ENCODE data around the gene LRRC19. TPM values are rescaled to one million over a fixed set of nuclear protein-coding genes. Genes with fewer than 3 reads are reported as not detected.

Gene LRRC19
- total RNA-seq, 4 donors from 2014 or later: not detected

DNA sequence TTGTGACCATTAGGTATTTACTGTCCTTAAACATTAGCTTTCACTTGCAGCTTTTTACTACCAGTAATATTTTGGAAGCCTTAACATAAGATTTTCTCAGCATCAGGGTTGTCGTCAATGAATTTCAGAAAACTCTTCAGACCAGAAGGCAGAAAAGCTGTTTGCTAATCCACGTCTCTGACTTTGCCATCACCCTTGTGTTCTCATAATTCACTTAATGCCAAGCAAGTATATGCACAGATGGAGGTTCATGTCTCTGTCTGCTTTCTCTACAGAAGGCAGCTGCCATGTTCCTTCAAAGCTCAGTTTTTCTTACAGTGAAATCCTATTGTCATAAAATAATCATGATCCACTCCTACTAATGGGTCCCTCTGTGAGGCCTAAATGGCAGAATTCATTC, 37.7 kb upstream of the LRRC19 start:
- Histone ChIP-seq H3K27me3 (no peaks in the 10 kb centered on the region), H3K4me3 (no peak overlapping the region), H3K27ac (replicated peaks in 1 of 4) (no peak overlapping the region), H3K36me3 (peaks cover 3 to 24% (median 11%) of the 10 kb centered on the region in 4 donors), H3K4me1 (no peaks in the 10 kb centered on the region), H3K9me3 (no peaks in the 10 kb centered on the region)
- TF ChIP-seq POLR2A (IDR thresholded peaks at IDR 0.05; ENCODE audit: low read depth): no peak
- intact Hi-C loops (cut with DNase I): no loop called here
- 83% methylated on average over 2 of the region's 2 CpGs for WGBS
- DNase-seq (ENCODE audit: extremely low spot score): no peak

DNA sequence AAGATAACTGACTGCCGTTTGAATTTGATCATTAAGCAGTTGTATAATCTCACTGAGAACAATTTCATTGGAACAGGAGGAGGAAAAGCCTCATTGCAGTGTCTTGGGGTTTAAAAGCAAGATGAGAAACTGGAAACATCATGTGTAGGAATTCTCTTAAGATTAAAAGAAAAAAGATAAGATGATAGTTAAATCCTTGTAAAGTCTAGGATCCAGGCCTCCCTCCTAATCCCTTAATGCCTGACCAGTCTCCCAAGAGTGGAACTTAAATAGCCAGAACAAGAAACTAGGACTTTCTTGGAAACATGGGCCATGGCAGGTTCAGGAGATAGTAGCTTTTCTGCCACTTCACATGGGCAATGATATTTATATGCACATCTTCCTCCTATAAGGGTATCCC, 37.0 kb upstream of the LRRC19 start:
- H3K4me3 ChIP-seq: no peak overlapping the region
- no peaks in the 10 kb centered on the region for H3K9me3 ChIP-seq
- H3K27me3 ChIP-seq: no peaks in the 10 kb centered on the region
- H3K36me3 ChIP-seq: peaks cover 6 to 22% (median 11%) of the 10 kb centered on the region in 4 donors
- WGBS: 81% methylated on average over 1 of the region's 1 CpG
- H3K27ac ChIP-seq (replicated peaks in 1 of 4): no peak overlapping the region
- DNase-seq (ENCODE audit: extremely low spot score): no peak
- H3K4me1 ChIP-seq: no peaks in the 10 kb centered on the region
- TF ChIP-seq EP300 (IDR thresholded peaks at IDR 0.05) (no peak), POLR2A (IDR thresholded peaks at IDR 0.05; ENCODE audit: low read depth) (no peak), POLR2AphosphoS5 (IDR thresholded peaks at IDR 0.05) (no peak)
- TF ChIP-seq, protein P1, sequence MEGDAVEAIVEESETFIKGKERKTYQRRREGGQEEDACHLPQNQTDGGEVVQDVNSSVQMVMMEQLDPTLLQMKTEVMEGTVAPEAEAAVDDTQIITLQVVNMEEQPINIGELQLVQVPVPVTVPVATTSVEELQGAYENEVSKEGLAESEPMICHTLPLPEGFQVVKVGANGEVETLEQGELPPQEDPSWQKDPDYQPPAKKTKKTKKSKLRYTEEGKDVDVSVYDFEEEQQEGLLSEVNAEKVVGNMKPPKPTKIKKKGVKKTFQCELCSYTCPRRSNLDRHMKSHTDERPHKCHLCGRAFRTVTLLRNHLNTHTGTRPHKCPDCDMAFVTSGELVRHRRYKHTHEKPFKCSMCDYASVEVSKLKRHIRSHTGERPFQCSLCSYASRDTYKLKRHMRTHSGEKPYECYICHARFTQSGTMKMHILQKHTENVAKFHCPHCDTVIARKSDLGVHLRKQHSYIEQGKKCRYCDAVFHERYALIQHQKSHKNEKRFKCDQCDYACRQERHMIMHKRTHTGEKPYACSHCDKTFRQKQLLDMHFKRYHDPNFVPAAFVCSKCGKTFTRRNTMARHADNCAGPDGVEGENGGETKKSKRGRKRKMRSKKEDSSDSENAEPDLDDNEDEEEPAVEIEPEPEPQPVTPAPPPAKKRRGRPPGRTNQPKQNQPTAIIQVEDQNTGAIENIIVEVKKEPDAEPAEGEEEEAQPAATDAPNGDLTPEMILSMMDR (IDR thresholded peaks at IDR 0.05): no peak
- intact Hi-C loops (cut with DNase I): no loop called here

DNA sequence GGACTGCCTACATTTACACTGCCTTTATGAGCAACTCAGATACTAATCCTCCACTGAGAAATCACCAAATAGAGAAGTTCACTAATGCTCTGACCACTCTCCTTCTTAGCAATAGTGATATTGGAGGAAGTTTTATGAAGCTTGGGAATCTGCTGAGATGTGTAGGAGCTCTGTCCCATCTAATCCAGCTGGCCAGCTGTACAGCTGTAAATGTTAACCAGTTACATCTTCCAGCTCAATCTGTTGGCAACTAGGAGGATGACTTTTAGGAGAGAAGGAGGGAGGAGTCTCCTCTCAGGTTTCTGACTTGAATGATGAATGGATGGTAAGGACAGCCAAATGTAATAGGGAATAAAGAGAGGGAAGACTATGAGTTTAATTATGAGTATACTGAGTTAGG, 36.3 kb upstream of the LRRC19 start:
- peaks cover 3 to 21% (median 9%) of the 10 kb centered on the region in 4 donors for H3K36me3 ChIP-seq
- intact Hi-C loops (cut with DNase I): no loop called here
- H3K27me3 ChIP-seq: no peaks in the 10 kb centered on the region
- TF ChIP-seq EP300 (IDR thresholded peaks at IDR 0.05): no peak
- TF ChIP-seq, protein P1 (IDR thresholded peaks at IDR 0.05): no peak
- H3K4me3 ChIP-seq: no peak overlapping the region
- no peaks in the 10 kb centered on the region for H3K9me3 ChIP-seq
- H3K27ac ChIP-seq (replicated peaks in 1 of 4): no peak overlapping the region
- no peaks in the 10 kb centered on the region for H3K4me1 ChIP-seq
- no peak for DNase-seq (ENCODE audit: extremely low spot score)

DNA sequence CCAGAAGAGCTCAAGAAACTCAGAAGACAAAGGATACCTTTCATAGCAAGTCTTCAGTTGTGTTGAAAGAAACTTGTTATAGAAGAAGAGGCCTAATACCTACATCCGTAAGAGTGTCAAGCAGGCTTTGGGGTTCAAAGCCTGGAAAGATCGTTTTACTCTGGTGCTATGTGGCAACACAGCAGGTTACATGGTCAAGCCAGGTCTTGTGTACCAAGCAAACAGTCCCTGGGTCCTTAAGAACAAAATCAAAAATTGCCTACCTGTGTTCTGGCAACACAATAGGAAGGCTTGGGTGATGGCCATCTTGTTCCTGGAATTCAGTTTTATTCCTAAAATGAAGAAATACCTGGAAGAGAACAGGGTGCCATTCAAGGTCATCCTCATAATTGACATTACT, 32.0 kb upstream of the LRRC19 start:
- WGBS: 100% methylated on average over 2 of the region's 2 CpGs
- no peak overlapping the region for H3K27ac ChIP-seq (replicated peaks in 1 of 4)
- H3K4me1 ChIP-seq: no peaks in the 10 kb centered on the region
- no peaks in the 10 kb centered on the region for H3K27me3 ChIP-seq
- H3K36me3 ChIP-seq: peaks cover 4 to 15% (median 8%) of the 10 kb centered on the region in 4 donors
- intact Hi-C loops (cut with DNase I): loop anchor here (10.0 kb wide), 1 partner anchor 167 kb away; no protein-coding TSS in a partner anchor
- H3K4me3 ChIP-seq: no peak overlapping the region
- H3K9me3 ChIP-seq: no peaks in the 10 kb centered on the region
- TF ChIP-seq POLR2AphosphoS5 (IDR thresholded peaks at IDR 0.05) (no peak), POLR2A (IDR thresholded peaks at IDR 0.05; ENCODE audit: low read depth) (no peak), EP300 (IDR thresholded peaks at IDR 0.05) (no peak)
- TF ChIP-seq, protein P1 (IDR thresholded peaks at IDR 0.05): no peak
- DNase-seq (ENCODE audit: extremely low spot score): no peak

DNA sequence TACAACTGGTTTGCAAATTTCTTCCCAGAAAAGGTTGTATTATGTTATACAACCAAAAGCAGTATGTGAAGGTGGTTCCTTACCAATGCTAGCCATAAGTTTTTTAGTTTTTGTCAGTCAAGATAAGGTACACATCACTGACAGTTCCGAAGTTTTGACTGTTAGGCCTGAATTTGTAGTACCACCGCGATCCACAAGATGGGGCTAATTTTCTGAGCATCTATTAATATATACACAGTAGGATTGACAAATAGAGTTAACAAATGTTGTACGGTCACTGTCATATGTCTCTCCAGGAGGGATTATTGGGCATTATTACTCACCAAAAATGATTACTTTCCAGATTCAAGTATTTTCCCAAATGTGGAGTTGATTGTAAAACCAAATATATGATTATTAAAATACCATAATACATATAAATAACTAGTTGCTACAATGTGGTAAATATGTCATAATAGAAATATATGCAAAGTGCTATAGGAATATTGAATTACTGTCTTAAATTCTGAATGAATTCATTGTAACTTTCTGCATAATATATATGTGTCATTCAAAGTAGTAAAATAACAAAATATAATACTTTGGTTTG, 28.4 kb upstream of the LRRC19 start:
- intact Hi-C loops (cut with DNase I): loop anchor here (2.0 to 10.0 kb wide), 2 partner anchors 171 to 243 kb away; no protein-coding TSS in a partner anchor
- TF ChIP-seq POLR2AphosphoS5 (IDR thresholded peaks at IDR 0.05) (no peak), EP300 (IDR thresholded peaks at IDR 0.05) (no peak)
- TF ChIP-seq, protein P1 (IDR thresholded peaks at IDR 0.05): peak; percentile 80 to 88 (median 85)
- H3K9me3 ChIP-seq: no peaks in the 10 kb centered on the region

More for the DNA sequence above, 28.4 kb upstream of the LRRC19 start:
- H3K27me3 ChIP-seq: no peaks in the 10 kb centered on the region
- H3K36me3 ChIP-seq: peaks cover 4 to 31% (median 10%) of the 10 kb centered on the region in 4 donors
- H3K4me3 ChIP-seq: no peak overlapping the region
- no peak overlapping the region for H3K27ac ChIP-seq (replicated peaks in 1 of 4)
- no peaks in the 10 kb centered on the region for H3K4me1 ChIP-seq
- 10% methylated on average over 4 of the region's 4 CpGs for WGBS
- DNase-seq (ENCODE audit: extremely low spot score): no peak

Data from esophagus muscularis mucosa (tissue), 4 donors.